Panc1 (cell line): ENCODE results near the gene CDKN2B-AS1. TPM values are rescaled to one million over a fixed set of nuclear protein-coding genes. Genes with fewer than 3 reads are reported as not detected.

Source experiments
- ATAC-seq: fragments of 200-7000 bp; cut with Tn5 transposase; 2 replicates; pipeline ENCODE4 v1.9.1; 2020; ENCODE audit warnings: mild to moderate bottlenecking, moderate library complexity
- BruUV-seq: library from RNA; stranded (reverse); fragments of 400-500 nt; replicated peaks from 2 replicates; lab custom pipeline; 2021; lab: Mats Ljungman, UMichigan
- CTCF ChIA-PET: fragments of 300-600 bp; sonication (Branson Sonifier 250); formaldehyde crosslinking; loops from one replicate; lab custom pipeline; 2022; ENCODE audit warnings: antibody characterized with exemption; lab: Charles Lee
- POLR2A ChIA-PET: fragments of 300-600 bp; sonication (Branson Sonifier 250); formaldehyde crosslinking; loops from one replicate; lab custom pipeline; 2022; ENCODE audit warnings: antibody characterized with exemption; lab: Charles Lee
- DNase-seq: peaks from one replicate; pipeline ENCODE4 v3.0.0-alpha.2; 2010; ENCODE audit warnings: low read depth, low spot score
- H3K27ac ChIP-seq: 2 replicates; pipeline ENCODE4 v1.5.1; 2011; ENCODE audit warnings: mild to moderate bottlenecking, low read length, inconsistent platforms
- H3K27me3 ChIP-seq: fragments of 200-500 bp; sonication (Bioruptor generic); 2 replicates; pipeline ENCODE4 v1.6.0; 2014; ENCODE audit warnings: low read length, inconsistent platforms; ENCODE audit not compliant: control insufficient read depth, insufficient read depth
- H3K36me3 ChIP-seq: fragments of 200-500 bp; sonication (Bioruptor generic); 2 replicates; pipeline ENCODE4 v1.5.1; 2014; ENCODE audit warnings: inconsistent platforms, mild to moderate bottlenecking, low read length, moderate library complexity; ENCODE audit not compliant: control insufficient read depth, insufficient read depth
- H3K4me1 ChIP-seq: 2 replicates; pipeline ENCODE4 v1.5.1; 2011; ENCODE audit warnings: inconsistent platforms, mild to moderate bottlenecking, low read length, moderate library complexity; ENCODE audit not compliant: control insufficient read depth, insufficient read depth
- H3K4me3 ChIP-seq, 2 experiments: 2 replicates each; pipeline ENCODE4 v1.5.1; 2011 to 2012; ENCODE audit warnings: low read depth in 2 of 2, low read length in 2 of 2, mild to moderate bottlenecking in 2 of 2, inconsistent platforms in 1 of 2, moderate library complexity in 1 of 2
- H3K9me3 ChIP-seq: fragments of 200-500 bp; sonication (Bioruptor generic); 2 replicates; pipeline ENCODE4 v1.5.1; 2014; ENCODE audit warnings: low read depth, mild to moderate bottlenecking, inconsistent platforms, low read length, moderate library complexity; ENCODE audit not compliant: control insufficient read depth, insufficient read depth
- POLR2AphosphoS5 ChIP-seq: IDR thresholded peaks from 2 replicates; pipeline ENCODE4 v1.6.1; 2012; ENCODE audit warnings: mild to moderate bottlenecking, low read depth, low read length, moderate library complexity
- SIN3A ChIP-seq: IDR thresholded peaks from 2 replicates; pipeline ENCODE4 v1.6.1; 2012; ENCODE audit warnings: low read depth, mild to moderate bottlenecking, low read length, moderate library complexity, borderline replicate concordance; ENCODE audit not compliant: insufficient read depth
- TCF7L2 ChIP-seq: IDR thresholded peaks from 2 replicates; pipeline ENCODE4 v1.6.1; 2011; ENCODE audit warnings: mild to moderate bottlenecking, low read depth, low read length, inconsistent platforms
- in situ Hi-C: cut with HindIII; loops from 2 replicates; pipeline ENCODE4 v1.10.0; 2016; ENCODE audit warnings: low sequenced_read_pairs, low pct_unique_long_range_greater_than_20kb
- intact Hi-C: fragments of 100-400 bp; cut with micrococcal nuclease; formaldehyde crosslinking; loops from one replicate; pipeline ENCODE4 v1.10.0; 2022; ENCODE audit not compliant: unreplicated experiment
- total RNA-seq: library from RNA; stranded (reverse); gene quantifications from one replicate; pipeline ENCODE4 v1.2.1, GENCODE V29; 2021; ENCODE audit not compliant: unreplicated experiment
- TF ChIP-seq, protein P1 (sequence below), 2 experiments: IDR thresholded peaks; 2 replicates each; pipeline ENCODE4 v1.6.1; 2011 to 2012; ENCODE audit warnings: low read depth in 2 of 2, control low read depth in 1 of 2, low read length in 1 of 2, mild to moderate bottlenecking in 1 of 2, moderate library complexity in 1 of 2; ENCODE audit not compliant: insufficient read depth in 1 of 2
- TF ChIP-seq, protein P2 (sequence below): fragments of 450-650 bp; IDR thresholded peaks from 2 replicates; pipeline ENCODE4 v1.5.1; 2017; ENCODE audit warnings: mild to moderate bottlenecking

Gene CDKN2B-AS1
- total RNA-seq, 1 experiment from 2014 or later, result not detected

DNA sequence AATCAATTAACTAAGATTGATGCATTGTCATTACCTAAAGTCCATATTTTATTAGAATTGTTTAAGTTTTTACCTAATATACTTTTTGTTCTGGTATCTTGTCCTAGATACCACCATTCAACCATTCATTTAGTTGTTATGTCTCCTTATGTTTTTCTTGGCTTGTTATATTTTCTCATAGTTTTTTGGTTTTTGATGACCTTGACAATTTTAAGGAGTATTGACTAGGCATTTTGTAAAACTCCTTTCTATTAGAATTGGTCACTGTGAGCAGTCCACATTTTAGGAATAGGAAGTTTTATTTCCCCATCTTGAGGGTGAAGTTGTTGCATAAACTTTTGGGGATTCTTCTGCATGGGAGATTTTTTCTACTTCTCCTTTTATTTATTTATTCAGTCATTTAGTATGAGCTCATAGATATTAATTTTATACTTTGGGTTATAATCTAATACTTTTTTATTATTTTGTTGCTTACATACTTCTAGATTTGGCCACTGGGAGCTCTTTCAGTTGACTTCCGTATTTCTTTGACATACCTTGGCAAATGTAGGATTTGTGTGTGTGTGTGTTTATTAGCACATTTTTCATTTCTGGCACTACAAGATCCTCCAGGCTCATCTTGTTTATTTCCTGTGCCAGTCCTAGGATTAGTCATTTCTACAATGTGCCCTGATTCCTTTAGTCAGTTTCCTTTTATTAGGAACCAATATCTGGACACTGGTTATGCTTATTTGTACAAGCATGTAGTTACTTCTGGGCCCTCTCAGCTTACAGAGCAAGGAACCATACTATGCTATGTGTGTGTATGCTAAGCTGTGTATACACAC lies 149.4 kb downstream of the CDKN2B-AS1 start:
- Histone ChIP-seq H3K4me3 (no peak overlapping the region), H3K9me3 (no peaks in the 10 kb centered on the region), H3K27ac (no peak overlapping the region), H3K4me1 (no peaks in the 10 kb centered on the region), H3K27me3 (no peaks in the 10 kb centered on the region), H3K36me3 (no peaks in the 10 kb centered on the region)
- DNase-seq (no peak), ATAC-seq (no peak)
- TF ChIP-seq, protein P1, sequence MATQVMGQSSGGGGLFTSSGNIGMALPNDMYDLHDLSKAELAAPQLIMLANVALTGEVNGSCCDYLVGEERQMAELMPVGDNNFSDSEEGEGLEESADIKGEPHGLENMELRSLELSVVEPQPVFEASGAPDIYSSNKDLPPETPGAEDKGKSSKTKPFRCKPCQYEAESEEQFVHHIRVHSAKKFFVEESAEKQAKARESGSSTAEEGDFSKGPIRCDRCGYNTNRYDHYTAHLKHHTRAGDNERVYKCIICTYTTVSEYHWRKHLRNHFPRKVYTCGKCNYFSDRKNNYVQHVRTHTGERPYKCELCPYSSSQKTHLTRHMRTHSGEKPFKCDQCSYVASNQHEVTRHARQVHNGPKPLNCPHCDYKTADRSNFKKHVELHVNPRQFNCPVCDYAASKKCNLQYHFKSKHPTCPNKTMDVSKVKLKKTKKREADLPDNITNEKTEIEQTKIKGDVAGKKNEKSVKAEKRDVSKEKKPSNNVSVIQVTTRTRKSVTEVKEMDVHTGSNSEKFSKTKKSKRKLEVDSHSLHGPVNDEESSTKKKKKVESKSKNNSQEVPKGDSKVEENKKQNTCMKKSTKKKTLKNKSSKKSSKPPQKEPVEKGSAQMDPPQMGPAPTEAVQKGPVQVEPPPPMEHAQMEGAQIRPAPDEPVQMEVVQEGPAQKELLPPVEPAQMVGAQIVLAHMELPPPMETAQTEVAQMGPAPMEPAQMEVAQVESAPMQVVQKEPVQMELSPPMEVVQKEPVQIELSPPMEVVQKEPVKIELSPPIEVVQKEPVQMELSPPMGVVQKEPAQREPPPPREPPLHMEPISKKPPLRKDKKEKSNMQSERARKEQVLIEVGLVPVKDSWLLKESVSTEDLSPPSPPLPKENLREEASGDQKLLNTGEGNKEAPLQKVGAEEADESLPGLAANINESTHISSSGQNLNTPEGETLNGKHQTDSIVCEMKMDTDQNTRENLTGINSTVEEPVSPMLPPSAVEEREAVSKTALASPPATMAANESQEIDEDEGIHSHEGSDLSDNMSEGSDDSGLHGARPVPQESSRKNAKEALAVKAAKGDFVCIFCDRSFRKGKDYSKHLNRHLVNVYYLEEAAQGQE (IDR thresholded peaks at IDR 0.05; ENCODE audit: insufficient read depth in 1 of 2, low read depth in 2 of 2, low read length in 1 of 2), result no peak
- TF ChIP-seq, protein P2, sequence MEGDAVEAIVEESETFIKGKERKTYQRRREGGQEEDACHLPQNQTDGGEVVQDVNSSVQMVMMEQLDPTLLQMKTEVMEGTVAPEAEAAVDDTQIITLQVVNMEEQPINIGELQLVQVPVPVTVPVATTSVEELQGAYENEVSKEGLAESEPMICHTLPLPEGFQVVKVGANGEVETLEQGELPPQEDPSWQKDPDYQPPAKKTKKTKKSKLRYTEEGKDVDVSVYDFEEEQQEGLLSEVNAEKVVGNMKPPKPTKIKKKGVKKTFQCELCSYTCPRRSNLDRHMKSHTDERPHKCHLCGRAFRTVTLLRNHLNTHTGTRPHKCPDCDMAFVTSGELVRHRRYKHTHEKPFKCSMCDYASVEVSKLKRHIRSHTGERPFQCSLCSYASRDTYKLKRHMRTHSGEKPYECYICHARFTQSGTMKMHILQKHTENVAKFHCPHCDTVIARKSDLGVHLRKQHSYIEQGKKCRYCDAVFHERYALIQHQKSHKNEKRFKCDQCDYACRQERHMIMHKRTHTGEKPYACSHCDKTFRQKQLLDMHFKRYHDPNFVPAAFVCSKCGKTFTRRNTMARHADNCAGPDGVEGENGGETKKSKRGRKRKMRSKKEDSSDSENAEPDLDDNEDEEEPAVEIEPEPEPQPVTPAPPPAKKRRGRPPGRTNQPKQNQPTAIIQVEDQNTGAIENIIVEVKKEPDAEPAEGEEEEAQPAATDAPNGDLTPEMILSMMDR, result no peak
- TF ChIP-seq POLR2AphosphoS5, result no peak
- TF ChIP-seq TCF7L2, result no peak
- no peak for TF ChIP-seq SIN3A
- CTCF ChIA-PET, result no interaction called here
- no TSS peak for BruUV-seq
- POLR2A ChIA-PET, result no interaction called here
- in situ Hi-C loops, result no loop called here
- intact Hi-C loops, result no loop called here

DNA sequence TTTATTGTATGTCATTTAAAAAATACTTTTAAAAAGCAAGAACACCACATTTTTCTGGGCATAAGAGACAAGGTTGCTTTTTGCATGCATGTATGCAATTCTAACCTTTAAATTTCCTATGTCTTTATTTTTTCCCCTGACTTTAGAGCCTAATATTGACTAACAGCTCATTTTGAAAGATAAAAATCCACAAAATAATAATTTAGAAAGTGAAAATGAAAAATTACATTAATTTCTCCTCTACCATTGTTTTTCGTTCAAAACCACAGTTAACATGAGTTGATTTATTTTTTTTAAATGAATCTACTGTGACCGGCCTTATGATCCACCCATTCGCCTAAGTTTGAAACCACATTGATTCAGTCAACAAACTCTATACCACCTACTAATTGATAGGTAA lies 152.0 kb downstream of the CDKN2B-AS1 start:
- intact Hi-C loops, result no loop called here
- no peak for DNase-seq
- in situ Hi-C loops, result no loop called here
- H3K4me1 ChIP-seq, result no peaks in the 10 kb centered on the region
- ChIA-PET CTCF (no interaction called here), POLR2A (no interaction called here)
- no peak for ATAC-seq
- H3K36me3 ChIP-seq, result no peaks in the 10 kb centered on the region
- no peaks in the 10 kb centered on the region for H3K27me3 ChIP-seq
- no TSS peak for BruUV-seq
- H3K4me3 ChIP-seq, result no peak overlapping the region
- no peak overlapping the region for H3K27ac ChIP-seq
- H3K9me3 ChIP-seq, result no peaks in the 10 kb centered on the region
- no peak for TF ChIP-seq SIN3A
- no peak for TF ChIP-seq POLR2AphosphoS5
- TF ChIP-seq TCF7L2, result no peak
- TF ChIP-seq, protein P2, result no peak
- TF ChIP-seq, protein P1 (IDR thresholded peaks at IDR 0.05; ENCODE audit: insufficient read depth in 1 of 2, low read depth in 2 of 2, low read length in 1 of 2), result no peak
